Anterior cingulate cortex (tissue), 58 donors: ENCODE data around the gene DIPK2A.

Experiments used
- DNase-seq, 58 donors: peaks; one replicate each; lab custom pipeline; 2025; lab: John Stamatoyannopoulos, UW

DIPK2A gene

DNA sequence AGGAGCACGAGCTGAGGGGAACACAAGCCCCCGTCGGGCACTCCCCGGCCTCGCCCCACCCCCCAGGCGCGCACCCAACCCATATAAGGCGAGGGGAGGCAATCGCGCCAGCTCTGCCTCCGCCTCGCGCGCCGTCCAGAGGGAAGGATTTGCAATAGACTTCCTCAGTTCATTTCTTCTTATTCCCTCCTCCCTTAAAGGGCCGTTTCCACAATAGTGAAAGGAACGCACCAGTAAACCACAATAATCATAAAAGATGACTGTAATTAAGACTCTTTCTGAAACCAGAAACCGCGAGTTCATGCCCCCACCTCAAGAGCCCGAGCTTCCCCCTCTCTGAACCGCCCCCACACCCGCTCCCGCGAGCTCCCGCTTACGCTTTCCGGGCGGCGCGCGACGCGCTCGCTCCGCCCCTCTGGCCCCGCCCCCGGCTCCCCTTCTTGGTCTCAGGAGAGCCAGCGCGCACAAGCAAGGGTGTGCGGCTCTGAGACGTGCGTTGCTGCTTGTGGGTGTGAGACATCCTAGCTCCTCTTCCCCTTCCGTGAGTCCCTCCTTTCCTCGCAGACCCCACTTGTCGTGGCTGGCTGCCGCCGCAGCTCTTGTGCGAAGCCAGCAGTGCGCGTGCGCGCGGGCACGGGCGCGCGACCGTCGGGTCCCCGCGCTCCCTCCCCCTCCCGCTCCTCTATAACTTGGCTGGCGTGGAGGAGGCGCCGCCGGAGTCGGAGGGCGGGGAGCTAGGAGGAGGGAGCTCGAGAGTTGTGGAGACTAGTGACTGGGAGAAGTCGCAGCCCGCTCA lies at the start of gene DIPK2A:
Gene DIPK2A (plus strand): TSS at position 465 of the 796 bp plus-strand sequence. CDS start 510 bp downstream, outside the sequence.
- DNase-seq = peak; percentile 86 to 100 (median 97)

DNA sequence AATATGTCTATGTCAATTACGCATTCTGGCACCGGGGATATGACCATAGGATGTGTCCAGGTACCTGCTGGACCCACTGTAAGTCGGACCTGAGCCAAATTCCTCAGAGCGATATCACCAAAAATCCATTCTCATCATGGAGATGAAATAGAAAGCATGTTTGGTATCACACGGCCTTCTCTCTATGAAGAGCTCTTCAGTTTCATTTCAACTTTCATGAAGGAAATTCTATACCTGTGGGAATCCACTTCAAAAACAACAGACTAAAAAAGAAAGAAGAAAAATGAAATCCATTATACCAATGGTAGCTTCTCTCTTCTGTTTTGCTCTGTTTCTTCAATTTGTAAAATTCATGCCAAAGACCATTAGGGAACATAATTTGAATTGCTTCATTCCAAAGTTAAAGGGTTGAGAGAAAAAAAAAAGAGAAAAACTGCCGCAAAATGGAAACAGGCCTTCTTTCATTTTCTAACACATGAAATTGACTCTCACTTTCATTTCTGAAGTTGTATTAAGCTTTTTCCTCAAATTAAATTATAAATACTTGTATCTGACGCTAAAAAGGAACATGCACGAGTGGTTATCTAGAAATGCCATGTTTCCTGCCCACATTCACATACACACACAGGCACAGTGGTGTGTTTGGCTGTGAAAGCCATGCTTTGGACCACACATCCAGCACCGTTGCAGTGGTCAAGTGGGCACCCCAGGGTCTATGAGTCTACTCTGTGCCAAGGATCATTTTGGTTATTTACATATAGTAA lies 46.9 kb upstream of the DIPK2A start:
- no peak for DNase-seq

- no peak for DNase-seq
Measured at GRCh38 chr3:143928056-143928455, 43.6 kb upstream of the DIPK2A start.

GRCh38 chr3:143928541-143929255 lies 42.9 kb upstream of the DIPK2A start:
- no peak for DNase-seq

DNA sequence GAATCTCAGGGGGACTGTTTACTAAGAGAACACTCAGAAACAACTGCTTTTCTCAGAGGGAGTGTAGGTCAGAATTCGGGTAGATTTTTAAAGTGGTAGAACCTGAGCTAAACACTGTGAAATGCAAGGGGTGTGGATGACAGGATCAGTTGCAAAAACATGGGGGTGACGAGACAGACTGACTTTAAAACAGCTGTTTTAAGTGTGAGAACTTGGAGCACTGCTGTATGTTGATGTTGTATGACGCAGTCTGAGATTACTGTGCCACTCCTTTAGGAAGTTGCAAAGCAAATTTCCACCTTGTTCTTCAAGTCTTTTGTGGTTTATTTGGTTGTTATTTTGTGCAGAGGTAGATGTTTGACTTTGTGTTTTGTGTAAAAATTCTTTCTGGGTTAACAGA lies 36.8 kb upstream of the DIPK2A start:
- no peak for DNase-seq

DNA sequence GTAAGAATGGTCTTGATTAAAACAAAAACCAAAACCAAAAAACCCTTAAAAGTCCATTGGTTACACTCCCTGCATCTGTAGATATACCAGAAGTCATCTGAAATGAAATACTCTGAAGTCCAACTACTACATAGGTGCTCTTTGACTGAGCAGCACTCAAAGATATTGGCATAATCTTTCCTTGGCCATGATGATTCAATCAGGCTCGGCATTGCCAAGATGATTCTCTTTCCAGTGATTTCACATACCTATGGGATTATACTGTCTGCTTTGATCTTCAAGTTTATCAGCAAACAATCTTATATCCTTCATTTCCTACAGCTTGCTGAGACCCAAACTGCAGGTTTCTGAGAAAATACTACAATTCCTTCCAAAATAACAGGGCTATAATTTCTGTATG lies 35.9 kb upstream of the DIPK2A start:
- DNase-seq = no peak

- DNase-seq = no peak
Measured at GRCh38 chr3:143950810-143951209, 20.8 kb upstream of the DIPK2A start.

DNA sequence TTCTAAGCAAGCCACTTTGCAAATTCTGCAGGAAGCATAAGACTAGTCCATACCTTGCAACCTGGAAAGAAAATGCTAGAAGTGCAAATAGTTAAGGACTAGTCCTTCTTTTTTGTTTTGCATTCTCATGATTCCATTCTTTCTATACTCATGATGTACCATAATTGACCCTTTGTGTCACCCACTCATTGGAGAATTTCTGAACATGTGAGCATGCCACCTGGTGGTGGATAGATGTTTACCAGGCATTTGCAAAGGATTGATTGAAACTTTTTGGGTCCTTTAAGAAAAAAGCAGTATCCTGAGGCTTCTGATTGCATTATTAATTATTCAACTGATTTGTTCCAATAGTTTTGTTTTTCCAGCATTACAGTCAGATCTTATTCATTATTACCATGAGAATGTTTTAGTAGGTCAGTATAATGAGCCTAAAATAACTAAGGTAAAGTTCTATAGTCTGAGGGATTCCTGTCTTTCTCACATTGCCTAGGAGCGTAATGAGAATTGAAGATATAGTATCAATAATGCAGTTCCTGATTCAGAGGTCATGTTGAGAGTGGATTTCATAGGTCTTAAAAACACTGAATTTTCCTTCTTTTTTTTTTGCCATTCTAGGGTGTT lies 20.2 kb upstream of the DIPK2A start:
- DNase-seq = peak in 7 of 58 donors; percentile 0 to 17 (median 5)

GRCh38 chr3:143952569-143953072 lies 19.0 kb upstream of the DIPK2A start:
- DNase-seq = no peak

DNA sequence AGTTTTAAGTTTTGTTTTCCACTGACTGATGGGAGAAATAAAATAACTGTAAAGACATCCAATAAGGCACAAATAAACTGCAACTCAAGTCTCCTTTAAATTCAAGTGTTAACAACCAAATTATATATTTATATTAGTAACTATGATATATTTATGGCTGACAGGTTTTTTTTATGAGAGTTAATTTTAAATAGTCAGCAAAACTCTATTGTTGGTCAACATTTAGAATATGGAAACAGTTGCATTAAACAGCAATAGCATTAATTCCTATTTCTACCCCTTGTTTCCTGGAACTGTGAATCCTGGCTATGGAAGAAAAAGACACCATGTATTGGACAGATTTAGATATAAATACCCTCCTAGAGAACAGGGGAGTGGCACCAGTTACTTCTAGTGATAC lies 16.5 kb upstream of the DIPK2A start:
- no peak for DNase-seq

- DNase-seq = no peak
Measured at GRCh38 chr3:143956838-143957237, 14.8 kb upstream of the DIPK2A start.

DNA sequence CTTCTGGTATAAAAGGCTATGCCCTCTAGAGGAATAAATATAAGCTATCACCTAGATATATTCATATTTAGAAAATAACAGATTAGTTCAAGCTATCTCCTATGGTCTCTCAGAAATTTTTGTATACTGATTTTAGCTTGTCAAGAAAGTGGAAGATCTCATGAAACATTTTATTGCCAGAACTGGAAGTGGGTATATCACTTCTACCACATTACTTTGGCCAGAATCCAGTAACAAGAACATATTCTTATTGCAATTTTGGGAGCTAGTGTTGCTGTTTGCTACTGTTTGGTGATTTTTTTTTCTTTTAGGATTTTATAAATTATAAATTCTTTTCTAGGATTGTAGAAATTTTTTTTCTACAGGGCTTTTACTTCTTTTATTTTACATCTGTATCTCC lies 14.2 kb upstream of the DIPK2A start:
- DNase-seq = no peak

- no peak for DNase-seq
Measured at GRCh38 chr3:143958966-143959365, 12.7 kb upstream of the DIPK2A start.

GRCh38 chr3:143961342-143961741 lies 10.3 kb upstream of the DIPK2A start:
- DNase-seq = no peak

- DNase-seq = no peak
Measured at GRCh38 chr3:143963946-143964345, 7.7 kb upstream of the DIPK2A start.

DNA sequence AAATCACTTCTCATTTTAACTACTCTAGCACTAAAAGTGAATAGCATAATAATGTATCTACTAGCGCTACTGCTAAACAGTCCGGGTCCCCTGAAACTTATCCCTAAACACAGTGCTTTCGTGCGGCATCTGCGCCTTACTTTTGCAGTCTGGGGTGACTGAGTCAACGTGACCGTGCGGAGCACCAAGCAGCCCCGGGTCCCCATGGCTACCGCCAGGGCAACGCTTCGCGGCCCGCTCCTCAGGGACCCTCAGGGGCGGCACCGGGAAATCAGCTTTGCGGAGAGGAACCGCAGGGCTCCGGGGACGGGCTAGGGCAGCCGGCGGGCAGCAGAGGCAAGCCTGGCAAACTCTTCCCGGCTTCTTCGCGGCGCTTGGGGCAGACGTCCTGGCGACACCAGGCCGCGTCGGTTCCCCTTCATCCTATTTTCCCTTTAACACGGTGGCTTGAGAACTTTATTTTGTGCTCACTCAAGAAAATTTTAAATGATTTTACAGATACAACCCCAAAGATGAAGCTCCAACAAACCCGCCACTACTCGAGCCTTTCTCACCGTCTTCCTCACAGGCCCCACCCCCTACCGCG lies 757 bp upstream of the DIPK2A start:
- peak in 37 of 58 donors; percentile 23 to 83 (median 61) for DNase-seq

DNA sequence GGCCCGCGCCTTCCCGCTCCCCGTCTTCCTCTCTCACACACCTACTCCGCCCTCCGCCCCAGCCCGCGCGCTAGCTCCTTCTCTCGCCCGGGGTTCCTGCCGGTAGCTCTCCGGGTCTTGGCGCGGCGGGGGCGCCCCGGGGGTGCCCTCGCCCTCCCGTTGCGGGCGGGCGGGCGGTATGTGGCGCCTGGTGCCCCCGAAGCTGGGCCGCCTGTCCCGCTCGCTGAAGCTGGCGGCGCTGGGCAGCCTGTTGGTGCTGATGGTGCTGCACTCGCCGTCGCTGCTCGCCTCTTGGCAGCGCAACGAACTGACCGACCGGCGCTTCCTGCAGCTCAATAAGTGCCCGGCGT lies 507 bp downstream of the DIPK2A start:
- peak in 17 of 58 donors; percentile 58 to 90 (median 79) for DNase-seq

GRCh38 chr3:143972505-143973258 lies 1.1 kb downstream of the DIPK2A start:
- DNase-seq = peak; percentile 16 to 90 (median 70)
